ENCODE measurements around the gene KRT75. TPM values are rescaled to one million over a fixed set of nuclear protein-coding genes. Genes with fewer than 3 reads are reported as not detected.

The KRT75 gene
- total and polyA plus RNA-seq, 2 donors (not counting 3 experiments of a cell fraction or from before 2014, with no cell fraction given), result not detected

- no peak overlapping the region for H2AFZ ChIP-seq (ENCODE audit: low read depth, low read length)
- FAIRE-seq, result no peak
- POLR2A ChIA-PET, result no interaction called here
- DNase-seq (ENCODE audit: low read depth, low spot score), result no peak
- no peaks in the 10 kb centered on the region for H3K36me3 ChIP-seq (ENCODE audit: control insufficient read depth in 2 of 2, extremely low read depth in 1 of 2, insufficient read depth in 2 of 2, low read length in 2 of 2)
- H3K4me3 ChIP-seq (replicated peaks in 1 of 3; ENCODE audit: insufficient read depth in 1 of 3, low read depth in 1 of 3, low read length in 3 of 3), result no peak overlapping the region
- dilution Hi-C loops (cut with MboI; ENCODE audit: extremely low pct_ligation_motif_present, low sequenced_read_pairs), result no loop called here
- H3K9me3 ChIP-seq (replicated peaks; ENCODE audit: control insufficient read depth, insufficient read depth, low read length), result no peaks in the 10 kb centered on the region
- H3K79me2 ChIP-seq (ENCODE audit: control insufficient read depth, insufficient read depth, low read length), result no peaks in the 10 kb centered on the region
- CTCF ChIA-PET, result no interaction called here
- no peaks in the 10 kb centered on the region for H4K20me1 ChIP-seq (replicated peaks; ENCODE audit: control insufficient read depth, extremely low read depth, insufficient read depth, low read length)
- intact Hi-C loops (cut with micrococcal nuclease), result no loop called here
- H3K4me2 ChIP-seq (ENCODE audit: insufficient read depth, low read length), result no peak overlapping the region
- H3K9me1 ChIP-seq (replicated peaks; ENCODE audit: control insufficient read depth, extremely low read depth, insufficient read depth, low read length), result no peaks in the 10 kb centered on the region
- TF ChIP-seq EZH2 (IDR thresholded peaks at IDR 0.05; ENCODE audit: borderline replicate concordance, low read depth, low read length, severe bottlenecking), result no peak
- no peak for TF ChIP-seq JUN (IDR thresholded peaks at IDR 0.05; ENCODE audit: borderline replicate concordance, insufficient read depth, insufficient read length, low read depth)
- no peak for TF ChIP-seq CTCF (IDR thresholded peaks at IDR 0.05; ENCODE audit: extremely low read depth in 1 of 2, insufficient read depth in 1 of 2, low read depth in 1 of 2, low read length in 2 of 2)
- no peak for TF ChIP-seq FOS (IDR thresholded peaks at IDR 0.05; ENCODE audit: borderline replicate concordance, insufficient read depth, low read length)
- TF ChIP-seq GATA2 (IDR thresholded peaks at IDR 0.05; ENCODE audit: insufficient read depth, insufficient read length, low read depth, low read length), result no peak
- no peak for TF ChIP-seq MYC (IDR thresholded peaks at IDR 0.05; ENCODE audit: low read depth, low read length)
- TF ChIP-seq MAX (IDR thresholded peaks at IDR 0.05; ENCODE audit: insufficient read depth, insufficient read length), result no peak
- no peak for TF ChIP-seq POLR2AphosphoS5 (IDR thresholded peaks at IDR 0.05; ENCODE audit: insufficient read depth, low read depth, low read length)
- no peak for TF ChIP-seq POLR2A (IDR thresholded peaks at IDR 0.05; ENCODE audit: low read depth, low read length)
- BruUV-seq (replicated peaks), result no TSS peak
- H3K27ac ChIP-seq (ENCODE audit: insufficient read depth, low read depth, low read length), result no peak overlapping the region
- H3K4me1 ChIP-seq (ENCODE audit: control insufficient read depth, extremely low read depth, insufficient read depth, low read length), result no peaks in the 10 kb centered on the region
- H3K27me3 ChIP-seq (ENCODE audit: control insufficient read depth in 2 of 2, insufficient read depth in 2 of 2, low read length in 2 of 2), result no peaks in the 10 kb centered on the region
- no peak overlapping the region for H3K9ac ChIP-seq (replicated peaks; ENCODE audit: extremely low read depth, insufficient read depth, low read length)
Measured at GRCh38 chr12:52436000-52436827, 2.0 kb upstream of the KRT75 start.

All from endothelial cell of umbilical vein (primary cell).